H1 (cell line): ENCODE measurements around the gene WDR89.

Source experiments
- BRCA1 ChIP-seq: IDR thresholded peaks from 2 replicates; pipeline ENCODE4 v1.6.1; 2012; ENCODE audit warnings: low read depth, low read length, improper control_type of control experiment
- CTCF ChIP-seq, 3 experiments: IDR thresholded peaks; 1 replicate in 2 of 3; 2 replicates in 1 of 3; pipeline versions ENCODE4 v1.5.1 to v1.6.1; 2011; ENCODE audit warnings: low read length in 3 of 3, mild to moderate bottlenecking in 3 of 3, inconsistent platforms in 2 of 3, low read depth in 1 of 3, moderate library complexity in 1 of 3; ENCODE audit not compliant: insufficient read depth in 1 of 3; ENCODE audit errors: control extremely low read depth in 1 of 3
- EP300 ChIP-seq, 2 experiments: IDR thresholded peaks; 1 replicate in 1 of 2; 2 replicates in 1 of 2; pipeline ENCODE4 v1.6.1; 2011 to 2012; ENCODE audit warnings: low read depth in 2 of 2, low read length in 2 of 2, mild to moderate bottlenecking in 2 of 2, borderline replicate concordance in 1 of 2, inconsistent platforms in 1 of 2, moderate library complexity in 1 of 2
- HDAC6 ChIP-seq: IDR thresholded peaks from one replicate; pipeline ENCODE4 v1.7.1; 2012; ENCODE audit warnings: low read depth, mild to moderate bottlenecking, inconsistent platforms, low read length, moderate library complexity
- KDM5A ChIP-seq: fragments of 200-600 bp; IDR thresholded peaks from 2 replicates; pipeline ENCODE4 v1.7.1; 2012; ENCODE audit warnings: mild to moderate bottlenecking, low read length, inconsistent platforms, mixed read lengths
- MAX ChIP-seq: IDR thresholded peaks from 2 replicates; pipeline ENCODE4 v1.6.1; 2012; ENCODE audit warnings: inconsistent platforms
- POLR2A ChIP-seq, 2 experiments: IDR thresholded peaks; 1 replicate in 1 of 2; 2 replicates in 1 of 2; pipeline ENCODE4 v1.6.1; 2011; ENCODE audit warnings: low read depth in 2 of 2, low read length in 2 of 2, mild to moderate bottlenecking in 2 of 2; ENCODE audit errors: control extremely low read depth in 1 of 2
- SP1 ChIP-seq: IDR thresholded peaks from 2 replicates; pipeline ENCODE4 v1.6.1; 2011; ENCODE audit warnings: low read depth, low read length
- SUZ12 ChIP-seq: fragments of 200-600 bp; sonication (generic); IDR thresholded peaks from 2 replicates; pipeline ENCODE4 v1.6.1; 2012; ENCODE audit warnings: mild to moderate bottlenecking, inconsistent platforms, low read length, moderate library complexity, mixed read lengths
- TAF1 ChIP-seq: IDR thresholded peaks from 2 replicates; pipeline ENCODE4 v1.6.1; 2011; ENCODE audit warnings: mild to moderate bottlenecking, low read depth, low read length

- TF ChIP-seq POLR2A (IDR thresholded peaks at IDR 0.05; ENCODE audit: control extremely low read depth in 1 of 2, low read depth in 2 of 2, low read length in 2 of 2) (no peak), EP300 (IDR thresholded peaks at IDR 0.05; ENCODE audit: borderline replicate concordance in 1 of 2, low read depth in 2 of 2, low read length in 2 of 2) (no peak), HDAC6 (no peak), CTCF (IDR thresholded peaks at IDR 0.05; ENCODE audit: control extremely low read depth in 1 of 3, insufficient read depth in 1 of 3, low read depth in 1 of 3, low read length in 3 of 3) (no peak), SUZ12 (no peak), SP1 (no peak), KDM5A (no peak), BRCA1 (no peak), MAX (no peak), TAF1 (no peak)
Observed at GRCh38 chr14:63605041-63605532, 36.6 kb downstream of the WDR89 start.
